OCI-LY7 (cell line): ENCODE results near the gene CKMT1B. TPM values are rescaled to one million over a fixed set of nuclear protein-coding genes. Genes with fewer than 3 reads are reported as not detected.
"Not testable (repeated sequence)": the region's sequence is repeated elsewhere in the genome, so short reads cannot be mapped to it uniquely, and the experiment has no call there.

Source experiments
- Bru-seq: library from RNA; stranded (reverse); fragments of 400-500 nt; gene quantifications from one replicate; lab custom pipeline; 2021; lab: Mats Ljungman, UMichigan
- BruChase-seq, 2 experiments: library from RNA; stranded (reverse); fragments of 400-500 nt; gene quantifications; one replicate each; lab custom pipeline; 2021; lab: Mats Ljungman, UMichigan
- BruUV-seq: library from RNA; stranded (reverse); fragments of 400-500 nt; replicated peaks from 2 replicates; lab custom pipeline; 2021; lab: Mats Ljungman, UMichigan
- CTCF ChIA-PET: fragments of 300-600 bp; sonication (Branson Sonifier 250); formaldehyde crosslinking; loops from one replicate; lab custom pipeline; 2022; ENCODE audit warnings: antibody characterized with exemption; ENCODE audit not compliant: unreplicated experiment; lab: Charles Lee
- POLR2A ChIA-PET: fragments of 300-600 bp; sonication (Branson Sonifier 250); formaldehyde crosslinking; loops from one replicate; lab custom pipeline; 2022; ENCODE audit warnings: antibody characterized with exemption; lab: Charles Lee
- DNase-seq: peaks from one replicate; pipeline ENCODE4 v3.0.0-alpha.2; 2015; ENCODE audit warnings: low spot score
- H2AFZ ChIP-seq: fragments of 200-600 bp; sonication (generic), shearing (Covaris generic); 2 replicates; pipeline ENCODE4 v1.6.1; 2014; ENCODE audit warnings: mild to moderate bottlenecking, antibody characterized with exemption, low read length, moderate library complexity
- H3K27ac ChIP-seq: fragments of 200-600 bp; sonication (generic); 2 replicates; pipeline ENCODE4 v1.5.1; 2014; ENCODE audit warnings: mixed run types, low read depth, mild to moderate bottlenecking, moderate library complexity, low read length, inconsistent platforms; ENCODE audit not compliant: poor library complexity, severe bottlenecking
- H3K36me3 ChIP-seq: fragments of 200-600 bp; sonication (generic); 2 replicates; pipeline ENCODE4 v1.6.1; 2014; ENCODE audit warnings: mild to moderate bottlenecking, antibody characterized with exemption, low read length, moderate library complexity, mixed read lengths; ENCODE audit not compliant: insufficient read depth
- H3K4me1 ChIP-seq: fragments of 200-600 bp; sonication (generic); 2 replicates; pipeline ENCODE4 v1.5.1; 2014; ENCODE audit warnings: mild to moderate bottlenecking, low read length; ENCODE audit not compliant: insufficient read depth, poor library complexity, severe bottlenecking
- H3K4me2 ChIP-seq: fragments of 200-600 bp; sonication (generic); 2 replicates; pipeline ENCODE4 v1.6.1; 2014; ENCODE audit warnings: mild to moderate bottlenecking, low read length
- H3K4me3 ChIP-seq: fragments of 200-600 bp; sonication (generic); 2 replicates; pipeline ENCODE4 v1.5.1; 2014; ENCODE audit warnings: mild to moderate bottlenecking, low read depth, low read length; ENCODE audit not compliant: poor library complexity, severe bottlenecking
- H3K79me2 ChIP-seq: fragments of 200-600 bp; sonication (generic); 2 replicates; pipeline ENCODE4 v1.6.1; 2016; ENCODE audit warnings: low read depth, mild to moderate bottlenecking, low read length, moderate library complexity, mixed read lengths; ENCODE audit not compliant: insufficient read depth
- H3K9me2 ChIP-seq: fragments of 200-600 bp; sonication (generic); 2 replicates; pipeline ENCODE4 v1.6.1; 2016; ENCODE audit warnings: mild to moderate bottlenecking, low read length, mixed read lengths; ENCODE audit not compliant: insufficient read depth
- H3K9me3 ChIP-seq: fragments of 200-600 bp; sonication (generic); 2 replicates; pipeline ENCODE4 v1.6.1; 2014; ENCODE audit warnings: mild to moderate bottlenecking, mixed run types, low read length, mixed read lengths
- H4K20me1 ChIP-seq: fragments of 200-600 bp; sonication (generic); 2 replicates; pipeline ENCODE4 v1.6.1; 2014; ENCODE audit warnings: mild to moderate bottlenecking, antibody characterized with exemption, low read length, moderate library complexity, mixed read lengths; ENCODE audit not compliant: insufficient read depth
- CTCF ChIP-seq: fragments of 200-600 bp; sonication (generic); conservative IDR thresholded peaks from 2 replicates; pipeline ENCODE4 v1.5.1; 2014; ENCODE audit warnings: mild to moderate bottlenecking, antibody characterized with exemption, low read length, moderate library complexity, mixed read lengths
- EZH2phosphoT487 ChIP-seq: fragments of 200-600 bp; sonication (generic); IDR thresholded peaks from 2 replicates; pipeline ENCODE4 v1.6.1; 2018; ENCODE audit warnings: low read depth, borderline replicate concordance, mild to moderate bottlenecking, mixed run types, antibody characterized with exemption, low read length, moderate library complexity, mixed read lengths
- intact Hi-C: fragments of 100-400 bp; cut with micrococcal nuclease; formaldehyde crosslinking; loops from one replicate; pipeline ENCODE4 v1.10.0; 2022; ENCODE audit not compliant: unreplicated experiment
- long read RNA-seq: library from polyadenylated mRNA; stranded (forward); transcript quantifications from one replicate; pipeline ENCODE4 v2.0.0, GENCODE V29; 2022
- total RNA-seq, 2 experiments: library from RNA; depleted of rRNA in 1 of 2; stranded (reverse); fragments of >200 nt in 1 of 2; shearing (Covaris generic) in 1 of 2; gene quantifications; 2 replicates each; pipeline ENCODE4 v1.2.3, GENCODE V29; 2014 to 2022

CKMT1B gene
- total RNA-seq (2014; rRNA removed; shearing (Covaris generic)) = 0.25 and 0.51 TPM in 2 replicates
- 3.8 and 4.1 TPM in 2 replicates for total RNA-seq (2022)
- percentile 31 among the genes with signal in this experiment for Bru-seq, nascent RNA
- percentile 23 among the genes with signal in this experiment for BruChase-seq, experiment 1, labeled RNA remaining after a 6-hour chase
- percentile 31 among the genes with signal in this experiment for BruChase-seq, experiment 2, labeled RNA remaining after a 2-hour chase
- long read RNA-seq, partial matches to known transcripts = 0 of 3 reads
- long read RNA-seq, other reads (novel, unspliced or antisense) = 1 of 3 reads

- H3K4me3 ChIP-seq, H3K79me2 ChIP-seq, POLR2A ChIA-PET, CTCF ChIA-PET, H3K4me1 ChIP-seq, H4K20me1 ChIP-seq, H3K27ac ChIP-seq, DNase-seq, H3K4me2 ChIP-seq, H3K9me2 ChIP-seq, H3K9me3 ChIP-seq, intact Hi-C loops, H3K36me3 ChIP-seq, H2AFZ ChIP-seq: not testable (repeated sequence)
- BruUV-seq = TSS peak; percentile 97
These were observed at the start of gene CKMT1B for GRCh38 chr15:43593328-43594190. CKMT1B (plus strand) TSS chr15:43594027; CDS start chr15:43594219, 192 bp downstream.

- no peak overlapping the region for H3K4me3 ChIP-seq
- no TSS peak for BruUV-seq
- H4K20me1 ChIP-seq = no peaks in the 10 kb centered on the region
- CTCF ChIA-PET = no interaction called here
- H3K4me1 ChIP-seq = no peaks in the 10 kb centered on the region
- TF ChIP-seq EZH2phosphoT487 (no peak), CTCF (no peak)
- no peak overlapping the region for H3K4me2 ChIP-seq
- no peak overlapping the region for H3K27ac ChIP-seq
- H3K9me2 ChIP-seq = no peaks in the 10 kb centered on the region
- peaks cover 10% of the 10 kb centered on the region for H3K9me3 ChIP-seq
- H3K79me2 ChIP-seq = no peaks in the 10 kb centered on the region
- no peak for DNase-seq
- no peak overlapping the region for H2AFZ ChIP-seq
- POLR2A ChIA-PET = interaction anchor here (0.7 kb wide), 1 partner anchor 14 kb away, joined by 6 read pairs; no protein-coding TSS in a partner anchor
- H3K36me3 ChIP-seq = peaks cover 23% of the 10 kb centered on the region
- intact Hi-C loops = no loop called here
These were observed 49.6 kb upstream of the CKMT1B start for GRCh38 chr15:43544266-43544665.

- H3K79me2 ChIP-seq = no peaks in the 10 kb centered on the region
- H3K36me3 ChIP-seq = peaks cover 24% of the 10 kb centered on the region
- no TSS peak for BruUV-seq
- no peak for DNase-seq
- no peak overlapping the region for H3K27ac ChIP-seq
- intact Hi-C loops = no loop called here
- H4K20me1 ChIP-seq = no peaks in the 10 kb centered on the region
- ChIA-PET CTCF (no interaction called here), POLR2A (interaction anchor here (0.8 kb wide), 1 partner anchor 108 kb away, joined by 5 read pairs; no protein-coding TSS in a partner anchor)
- H3K9me2 ChIP-seq = no peaks in the 10 kb centered on the region
- H3K4me1 ChIP-seq = no peaks in the 10 kb centered on the region
- no peak overlapping the region for H3K4me3 ChIP-seq
- TF ChIP-seq EZH2phosphoT487 (no peak), CTCF (no peak)
- H3K9me3 ChIP-seq = peaks cover 10% of the 10 kb centered on the region
- H2AFZ ChIP-seq = no peak overlapping the region
- no peak overlapping the region for H3K4me2 ChIP-seq
These were observed 48.4 kb upstream of the CKMT1B start for GRCh38 chr15:43545426-43545825.
